Measurements from ENCODE around the gene B4GALT2.

GRCh38 chr1:44036409-44037139, 57.6 kb downstream of the B4GALT2 start:
- peak; percentile 54 to 92 (median 84) for TF ChIP-seq CTCF (IDR thresholded peaks at IDR 0.05)
- TF ChIP-seq POLR2A (IDR thresholded peaks at IDR 0.05) = no peak
